ENCODE data around the gene EXOC2. TPM values are rescaled to one million over a fixed set of nuclear protein-coding genes. Genes with fewer than 3 reads are reported as not detected.

EXOC2 gene, protein sequence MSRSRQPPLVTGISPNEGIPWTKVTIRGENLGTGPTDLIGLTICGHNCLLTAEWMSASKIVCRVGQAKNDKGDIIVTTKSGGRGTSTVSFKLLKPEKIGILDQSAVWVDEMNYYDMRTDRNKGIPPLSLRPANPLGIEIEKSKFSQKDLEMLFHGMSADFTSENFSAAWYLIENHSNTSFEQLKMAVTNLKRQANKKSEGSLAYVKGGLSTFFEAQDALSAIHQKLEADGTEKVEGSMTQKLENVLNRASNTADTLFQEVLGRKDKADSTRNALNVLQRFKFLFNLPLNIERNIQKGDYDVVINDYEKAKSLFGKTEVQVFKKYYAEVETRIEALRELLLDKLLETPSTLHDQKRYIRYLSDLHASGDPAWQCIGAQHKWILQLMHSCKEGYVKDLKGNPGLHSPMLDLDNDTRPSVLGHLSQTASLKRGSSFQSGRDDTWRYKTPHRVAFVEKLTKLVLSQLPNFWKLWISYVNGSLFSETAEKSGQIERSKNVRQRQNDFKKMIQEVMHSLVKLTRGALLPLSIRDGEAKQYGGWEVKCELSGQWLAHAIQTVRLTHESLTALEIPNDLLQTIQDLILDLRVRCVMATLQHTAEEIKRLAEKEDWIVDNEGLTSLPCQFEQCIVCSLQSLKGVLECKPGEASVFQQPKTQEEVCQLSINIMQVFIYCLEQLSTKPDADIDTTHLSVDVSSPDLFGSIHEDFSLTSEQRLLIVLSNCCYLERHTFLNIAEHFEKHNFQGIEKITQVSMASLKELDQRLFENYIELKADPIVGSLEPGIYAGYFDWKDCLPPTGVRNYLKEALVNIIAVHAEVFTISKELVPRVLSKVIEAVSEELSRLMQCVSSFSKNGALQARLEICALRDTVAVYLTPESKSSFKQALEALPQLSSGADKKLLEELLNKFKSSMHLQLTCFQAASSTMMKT
- 36.3 and 37.9 TPM in 2 replicates for total RNA-seq

DNA sequence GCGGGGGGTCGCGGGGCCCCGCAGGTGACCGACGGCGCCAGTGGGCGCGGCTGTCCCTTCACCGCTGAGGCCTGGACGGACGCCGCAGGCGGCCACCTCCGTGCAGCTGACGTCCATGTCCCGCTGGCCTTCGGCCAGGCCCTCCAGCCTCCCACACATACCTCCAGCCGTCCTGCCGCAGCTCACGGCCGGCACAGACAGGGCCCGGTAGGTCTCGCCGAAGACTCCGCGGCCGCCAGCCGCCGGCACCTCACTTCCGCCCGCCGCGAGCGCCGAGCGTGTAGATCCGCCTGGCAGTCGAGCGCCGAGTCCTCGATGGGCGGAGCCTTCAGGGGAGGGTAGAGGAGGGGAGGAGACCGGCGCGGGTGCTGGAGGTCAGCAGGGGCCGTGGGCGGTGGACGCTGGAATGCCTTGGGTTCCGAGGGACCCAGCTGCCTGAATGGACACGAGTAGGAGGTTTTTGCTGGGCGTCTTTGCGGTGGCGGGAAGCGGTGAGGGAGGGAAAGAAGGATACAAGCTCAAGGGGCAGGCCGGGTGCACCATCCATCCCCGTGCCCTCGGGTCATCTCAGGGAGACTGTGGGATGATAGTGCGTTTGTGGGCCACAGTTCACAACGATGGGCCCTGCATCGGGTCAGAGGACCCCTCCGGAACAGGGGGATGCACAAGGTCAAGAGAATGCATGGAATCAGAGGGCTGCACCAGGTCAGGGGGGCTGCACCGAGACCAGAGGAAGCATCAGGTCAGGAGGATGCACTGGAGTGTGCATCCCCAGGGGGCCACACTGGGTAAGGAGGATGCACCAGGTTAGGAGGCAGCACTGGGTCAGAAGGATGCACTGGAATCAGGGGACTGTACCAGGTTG is at the start of gene EXOC2:
EXOC2 (minus strand) TSS at position 282 of the 865 bp plus-strand sequence. CDS start 55,321 bp downstream, outside the sequence.

DNA sequence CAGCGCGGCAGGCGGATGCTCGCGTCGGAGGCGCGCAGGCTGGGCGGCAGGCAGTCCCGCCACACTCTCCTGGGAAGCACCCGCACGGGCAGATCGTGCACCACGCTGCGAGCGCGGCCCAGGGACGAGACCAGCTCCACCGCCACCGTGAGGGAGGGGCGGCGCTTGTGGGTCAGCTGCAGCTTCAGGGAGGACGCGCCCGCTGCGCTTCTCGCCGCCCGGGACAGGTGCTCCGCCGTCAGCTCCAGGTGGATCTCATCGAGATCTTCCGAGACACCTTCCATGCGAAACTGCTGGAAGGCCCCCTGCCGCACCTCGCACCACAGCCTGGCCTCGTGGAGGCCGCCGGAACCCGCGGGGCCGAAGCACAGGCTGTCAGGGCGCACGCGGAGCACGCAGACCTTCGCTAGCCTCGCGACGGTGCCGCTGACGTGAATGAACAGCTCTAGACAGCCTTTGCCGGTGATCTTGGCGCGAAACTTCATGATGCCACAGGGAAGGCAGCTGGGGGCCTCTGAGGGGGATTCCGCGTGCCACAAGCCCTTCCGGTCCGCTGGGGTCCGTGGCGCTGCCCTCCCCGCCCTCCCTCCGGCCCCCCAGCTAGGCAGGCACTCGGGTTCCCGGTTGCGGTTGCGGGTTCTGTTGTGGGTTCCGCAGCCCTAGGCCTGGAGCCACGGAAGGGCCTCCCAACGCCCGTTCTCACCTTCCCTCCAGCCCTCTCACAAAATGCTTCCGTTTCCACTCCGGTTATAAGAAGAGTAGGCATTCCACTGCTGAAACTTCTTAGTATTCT is 36.3 kb downstream of the EXOC2 start, which contains the start of gene HUS1B:
HUS1B (minus strand) TSS at position 641 of the 793 bp plus-strand sequence; CDS start at position 485, 156 bp downstream.

Other genes starting within 250 kb of the EXOC2 start
- gene HUS1B, start 36.0 kb downstream of the EXOC2 start, total RNA-seq = 0.66 and 0.99 TPM in 2 replicates